Esophagus (tissue), 2 donors: ENCODE measurements around the gene THAP2. TPM values are rescaled to one million over a fixed set of nuclear protein-coding genes. Genes with fewer than 3 reads are reported as not detected.
A peak's percentile ranks its signal among the peaks of the same experiment; 100 is the strongest.

ENCODE experiments used
- H3K27ac ChIP-seq, 2 donors: one replicate each; pipeline ENCODE4 v1.5.1; 2013; ENCODE audit warnings: low read depth in 2 of 2, mild to moderate bottlenecking in 2 of 2, inconsistent platforms in 1 of 2, low read length in 1 of 2, moderate library complexity in 1 of 2
- H3K27me3 ChIP-seq, 2 donors: one replicate each; pipeline ENCODE4 v1.6.1; 2013; ENCODE audit warnings: low read length in 2 of 2, control low read depth in 1 of 2, mild to moderate bottlenecking in 1 of 2; ENCODE audit not compliant: insufficient read depth in 2 of 2, control insufficient read depth in 1 of 2
- H3K36me3 ChIP-seq, 2 donors: one replicate each; pipeline ENCODE4 v1.6.1; 2013; ENCODE audit warnings: low read length in 1 of 2; ENCODE audit not compliant: control insufficient read depth in 2 of 2, insufficient read depth in 2 of 2
- H3K4me1 ChIP-seq, 2 donors: one replicate each; pipeline ENCODE4 v1.6.1; 2013; ENCODE audit warnings: low read length in 1 of 2; ENCODE audit not compliant: control insufficient read depth in 2 of 2, insufficient read depth in 2 of 2
- H3K4me3 ChIP-seq, 2 donors: one replicate each; pipeline ENCODE4 v1.5.1; 2013; ENCODE audit warnings: low read length in 2 of 2, mild to moderate bottlenecking in 2 of 2, low read depth in 1 of 2, moderate library complexity in 1 of 2
- H3K9me3 ChIP-seq, 2 donors: one replicate each; pipeline ENCODE4 v1.6.1; 2013; ENCODE audit warnings: mild to moderate bottlenecking in 2 of 2, low read depth in 1 of 2, low read length in 1 of 2, moderate library complexity in 1 of 2; ENCODE audit not compliant: control insufficient read depth in 2 of 2, insufficient read depth in 1 of 2
- WGBS, 2 donors: extraction: QIAGEN DNeasy Blood & Tissue Kit; methylation state at CpG; one replicate each; pipeline ENCODE4 v1.1.7; 2013; 5-methylcytosine and 5-hydroxymethylcytosine counted together
- polyA plus RNA-seq, 2 donors: library from polyadenylated mRNA; stranded (reverse); fragments of 200-250 nt; gene quantifications; one replicate each; pipeline ENCODE4 v1.2.3, GENCODE V29; 2013
- donor health status: healthy with polysubstance abuse.
- donor health status: Bipolar disorder and iron deficiency.

Gene THAP2
- 1 to 10 TPM; 3.6 to 5.7 TPM for polyA plus RNA-seq

- WGBS, 2 donors, result 1% methylated on average over 57 of the region's 57 CpGs
- Histone ChIP-seq H3K4me1 (no peaks in the 10 kb centered on the region), H3K36me3 (no peaks in the 10 kb centered on the region), H3K27ac (peak within 1 kb of the TSS; percentile 98 to 99), H3K9me3 (no peaks in the 10 kb centered on the region), H3K4me3 (peak within 1 kb of the TSS; percentile 78 to 97), H3K27me3 (no peaks in the 10 kb centered on the region)
These were observed at the start of gene THAP2, which contains the start of gene ZFC3H1 for GRCh38 chr12:71663561-71664410. THAP2 (plus strand) TSS chr12:71664301; CDS start chr12:71664510, 209 bp downstream. ZFC3H1 (minus strand) TSS chr12:71663848; CDS start chr12:71663610, 238 bp downstream.

- no peak overlapping the region for H3K4me3 ChIP-seq
- WGBS, 2 donors, result 97% methylated on average over 1 of the region's 1 CpG
- no peaks in the 10 kb centered on the region for H3K4me1 ChIP-seq
- peaks cover 7% of the 10 kb centered on the region in 2 donors for H3K36me3 ChIP-seq
- H3K27ac ChIP-seq, result no peak overlapping the region
- no peaks in the 10 kb centered on the region for H3K27me3 ChIP-seq
- no peaks in the 10 kb centered on the region for H3K9me3 ChIP-seq
These were observed 42.2 kb upstream of the THAP2 start for GRCh38 chr12:71621938-71622337.

DNA sequence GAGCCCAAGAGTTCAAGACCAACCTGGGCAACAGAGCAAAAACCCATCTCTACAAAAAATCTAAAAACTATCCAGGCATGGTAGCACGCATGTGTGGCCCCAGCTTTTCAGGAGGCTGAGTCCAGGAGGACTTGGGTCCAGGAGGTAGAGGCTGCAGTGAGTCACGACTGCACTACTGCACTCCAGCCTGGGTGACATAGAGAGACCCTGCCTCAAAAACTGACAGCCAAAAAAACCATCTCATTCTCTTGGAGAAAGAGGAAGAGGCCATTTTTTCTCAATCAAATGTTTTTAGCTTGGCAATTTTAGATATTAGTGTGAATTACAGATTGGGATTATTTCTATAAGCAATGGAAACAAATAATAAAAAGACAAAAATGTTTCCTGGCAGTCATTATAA is 38.6 kb upstream of the THAP2 start:
- 91 to 94% methylated on average over 2 of the region's 2 CpGs for WGBS, 2 donors
- H3K36me3 ChIP-seq, result peaks cover 7 to 9% of the 10 kb centered on the region in 2 donors
- H3K9me3 ChIP-seq, result no peaks in the 10 kb centered on the region
- no peak overlapping the region for H3K27ac ChIP-seq
- no peaks in the 10 kb centered on the region for H3K4me1 ChIP-seq
- no peaks in the 10 kb centered on the region for H3K27me3 ChIP-seq
- H3K4me3 ChIP-seq, result no peak overlapping the region

DNA sequence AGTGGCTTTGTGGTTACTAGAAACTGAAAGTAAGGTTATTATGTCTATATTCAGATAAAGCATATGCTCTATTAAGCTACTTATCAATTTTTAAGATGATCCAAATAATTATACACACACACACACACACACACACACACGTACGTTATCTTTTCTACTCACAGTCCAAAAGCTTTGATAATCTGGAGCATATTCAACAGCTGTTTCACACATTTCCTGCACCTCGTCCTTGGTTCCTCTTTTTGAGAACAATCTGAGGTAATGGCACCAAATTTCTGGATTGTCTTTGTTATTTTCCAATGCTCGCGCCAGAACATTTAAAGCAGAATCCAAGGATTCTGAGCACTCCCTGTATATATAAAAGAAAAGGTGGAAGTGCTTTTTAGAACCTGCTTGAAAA is 38.0 kb upstream of the THAP2 start:
- no peaks in the 10 kb centered on the region for H3K9me3 ChIP-seq
- no peak overlapping the region for H3K27ac ChIP-seq
- no peak overlapping the region for H3K4me3 ChIP-seq
- no peaks in the 10 kb centered on the region for H3K27me3 ChIP-seq
- H3K36me3 ChIP-seq, result peaks cover 7 to 9% of the 10 kb centered on the region in 2 donors
- no peaks in the 10 kb centered on the region for H3K4me1 ChIP-seq
- 52 to 70% methylated on average over 5 of the region's 5 CpGs for WGBS, 2 donors

DNA sequence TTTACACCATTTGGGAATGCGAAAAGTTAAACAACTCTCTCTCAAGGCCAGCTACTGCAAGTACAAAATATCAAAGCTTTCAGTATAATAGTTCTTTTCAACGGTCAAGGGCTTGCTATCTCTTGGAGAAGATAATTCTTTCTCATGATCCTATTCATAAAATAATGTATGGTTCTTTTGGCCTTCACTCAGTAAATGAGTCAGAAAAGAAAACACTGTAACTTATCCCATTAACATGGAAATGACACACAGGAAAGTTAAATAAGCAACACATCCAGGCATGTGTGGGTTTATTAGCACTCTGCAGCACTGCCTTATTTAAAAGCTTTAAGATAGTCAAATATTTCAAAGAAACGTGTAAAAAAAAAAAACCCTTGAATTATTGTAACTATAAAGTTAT is 37.3 kb upstream of the THAP2 start:
- no peak overlapping the region for H3K4me3 ChIP-seq
- H3K4me1 ChIP-seq, result no peaks in the 10 kb centered on the region
- peaks cover 6 to 7% of the 10 kb centered on the region in 2 donors for H3K36me3 ChIP-seq
- H3K27ac ChIP-seq, result no peak overlapping the region
- no peaks in the 10 kb centered on the region for H3K9me3 ChIP-seq
- 42 to 47% methylated on average over 3 of the region's 3 CpGs for WGBS, 2 donors
- no peaks in the 10 kb centered on the region for H3K27me3 ChIP-seq

DNA sequence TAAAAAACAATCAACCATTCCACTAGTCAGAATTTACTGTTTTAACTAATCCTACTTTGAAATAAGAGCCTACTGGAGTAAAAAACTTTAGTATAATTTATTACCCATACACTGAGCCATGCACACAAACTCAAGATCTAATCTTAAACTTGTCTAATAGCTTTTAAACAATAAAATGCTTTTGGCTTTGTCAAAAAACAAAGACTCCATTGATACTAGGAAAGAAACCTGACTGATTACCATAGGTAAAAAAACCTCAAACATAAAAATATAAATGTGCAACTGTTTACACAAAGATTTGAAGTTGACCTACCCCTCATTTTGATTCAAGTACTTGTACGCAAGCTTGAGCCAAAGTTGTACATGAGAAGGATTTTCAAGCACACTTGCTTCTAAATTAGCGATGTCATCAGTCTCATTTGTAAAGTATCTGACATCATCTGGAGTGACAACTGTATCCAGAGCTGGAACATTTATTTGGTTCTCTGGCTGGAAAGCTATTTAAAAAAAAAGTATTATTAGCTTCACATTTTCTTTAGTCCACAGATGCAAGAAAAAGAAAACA is 36.6 kb upstream of the THAP2 start:
- no peaks in the 10 kb centered on the region for H3K27me3 ChIP-seq
- no peaks in the 10 kb centered on the region for H3K4me1 ChIP-seq
- no peak overlapping the region for H3K27ac ChIP-seq
- WGBS, 2 donors, result 75 to 87% methylated on average over 2 of the region's 2 CpGs
- no peaks in the 10 kb centered on the region for H3K9me3 ChIP-seq
- peaks cover 4% of the 10 kb centered on the region in 2 donors for H3K36me3 ChIP-seq
- no peak overlapping the region for H3K4me3 ChIP-seq

DNA sequence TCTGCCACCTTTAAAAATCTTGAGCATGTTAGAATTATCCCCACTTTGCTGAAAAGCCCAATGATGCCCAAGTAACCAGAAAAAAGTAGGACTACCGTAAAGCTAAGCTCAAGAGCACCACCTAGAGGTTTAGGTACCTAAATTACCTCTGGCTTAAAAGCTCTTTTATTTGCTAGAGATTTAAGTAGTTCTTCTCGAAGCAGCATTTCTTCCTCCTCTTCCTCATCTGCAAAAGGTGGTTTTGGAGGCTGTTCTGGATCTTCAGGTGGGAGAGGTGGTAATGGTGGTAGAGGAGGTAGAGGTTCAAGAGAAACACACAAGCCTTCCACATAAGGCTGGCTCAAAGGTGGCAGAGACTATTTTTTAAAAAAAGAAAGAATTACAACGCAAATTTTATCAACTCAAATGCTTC is 27.4 kb upstream of the THAP2 start:
- no peaks in the 10 kb centered on the region for H3K27me3 ChIP-seq
- peaks cover 3 to 6% of the 10 kb centered on the region in 2 donors for H3K36me3 ChIP-seq
- no peak overlapping the region for H3K4me3 ChIP-seq
- WGBS, 2 donors, result 29 to 30% methylated on average over 3 of the region's 3 CpGs
- H3K27ac ChIP-seq, result no peak overlapping the region
- no peaks in the 10 kb centered on the region for H3K9me3 ChIP-seq
- no peaks in the 10 kb centered on the region for H3K4me1 ChIP-seq

- no peak overlapping the region for H3K4me3 ChIP-seq
- no peaks in the 10 kb centered on the region for H3K27me3 ChIP-seq
- no peaks in the 10 kb centered on the region for H3K4me1 ChIP-seq
- H3K9me3 ChIP-seq, result no peaks in the 10 kb centered on the region
- H3K36me3 ChIP-seq, result peaks cover 3 to 9% of the 10 kb centered on the region in 2 donors
- H3K27ac ChIP-seq, result no peak overlapping the region
These were observed 25.6 kb upstream of the THAP2 start for GRCh38 chr12:71638499-71638898.

GRCh38 chr12:71639341-71639760 is 24.8 kb upstream of the THAP2 start:
- no peaks in the 10 kb centered on the region for H3K27me3 ChIP-seq
- H3K4me1 ChIP-seq, result no peaks in the 10 kb centered on the region
- 63 to 74% methylated on average over 2 of the region's 2 CpGs for WGBS, 2 donors
- no peaks in the 10 kb centered on the region for H3K9me3 ChIP-seq
- H3K4me3 ChIP-seq, result no peak overlapping the region
- no peak overlapping the region for H3K27ac ChIP-seq
- peaks cover 3 to 9% of the 10 kb centered on the region in 2 donors for H3K36me3 ChIP-seq
